HL-60 (cell line): Measurements from ENCODE around the gene PCNX2.

Experiments
- CTCF ChIP-seq: IDR thresholded peaks from one replicate; pipeline ENCODE4 v1.5.1; 2011; ENCODE audit warnings: low read length, control low read depth, inconsistent platforms; ENCODE audit not compliant: insufficient read depth
- POLR2AphosphoS5 ChIP-seq: IDR thresholded peaks from 2 replicates; pipeline ENCODE4 v1.6.1; 2012; ENCODE audit warnings: low read depth
- TF ChIP-seq, protein P1 (sequence below): IDR thresholded peaks from 2 replicates; pipeline ENCODE4 v1.6.1; 2012; ENCODE audit warnings: low read depth; ENCODE audit not compliant: insufficient replicate concordance

- TF ChIP-seq CTCF, result no peak
- TF ChIP-seq, protein P1, sequence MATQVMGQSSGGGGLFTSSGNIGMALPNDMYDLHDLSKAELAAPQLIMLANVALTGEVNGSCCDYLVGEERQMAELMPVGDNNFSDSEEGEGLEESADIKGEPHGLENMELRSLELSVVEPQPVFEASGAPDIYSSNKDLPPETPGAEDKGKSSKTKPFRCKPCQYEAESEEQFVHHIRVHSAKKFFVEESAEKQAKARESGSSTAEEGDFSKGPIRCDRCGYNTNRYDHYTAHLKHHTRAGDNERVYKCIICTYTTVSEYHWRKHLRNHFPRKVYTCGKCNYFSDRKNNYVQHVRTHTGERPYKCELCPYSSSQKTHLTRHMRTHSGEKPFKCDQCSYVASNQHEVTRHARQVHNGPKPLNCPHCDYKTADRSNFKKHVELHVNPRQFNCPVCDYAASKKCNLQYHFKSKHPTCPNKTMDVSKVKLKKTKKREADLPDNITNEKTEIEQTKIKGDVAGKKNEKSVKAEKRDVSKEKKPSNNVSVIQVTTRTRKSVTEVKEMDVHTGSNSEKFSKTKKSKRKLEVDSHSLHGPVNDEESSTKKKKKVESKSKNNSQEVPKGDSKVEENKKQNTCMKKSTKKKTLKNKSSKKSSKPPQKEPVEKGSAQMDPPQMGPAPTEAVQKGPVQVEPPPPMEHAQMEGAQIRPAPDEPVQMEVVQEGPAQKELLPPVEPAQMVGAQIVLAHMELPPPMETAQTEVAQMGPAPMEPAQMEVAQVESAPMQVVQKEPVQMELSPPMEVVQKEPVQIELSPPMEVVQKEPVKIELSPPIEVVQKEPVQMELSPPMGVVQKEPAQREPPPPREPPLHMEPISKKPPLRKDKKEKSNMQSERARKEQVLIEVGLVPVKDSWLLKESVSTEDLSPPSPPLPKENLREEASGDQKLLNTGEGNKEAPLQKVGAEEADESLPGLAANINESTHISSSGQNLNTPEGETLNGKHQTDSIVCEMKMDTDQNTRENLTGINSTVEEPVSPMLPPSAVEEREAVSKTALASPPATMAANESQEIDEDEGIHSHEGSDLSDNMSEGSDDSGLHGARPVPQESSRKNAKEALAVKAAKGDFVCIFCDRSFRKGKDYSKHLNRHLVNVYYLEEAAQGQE, result no peak
- no peak for TF ChIP-seq POLR2AphosphoS5
Measured at GRCh38 chr1:233082778-233083550, 212.6 kb downstream of the PCNX2 start.
